Measurements from ENCODE around the gene NUDT1. TPM values are rescaled to one million over a fixed set of nuclear protein-coding genes. Genes with fewer than 3 reads are reported as not detected.

NUDT1 gene
- total RNA-seq, 1 donor from 2014 or later = 10.2 TPM

DNA sequence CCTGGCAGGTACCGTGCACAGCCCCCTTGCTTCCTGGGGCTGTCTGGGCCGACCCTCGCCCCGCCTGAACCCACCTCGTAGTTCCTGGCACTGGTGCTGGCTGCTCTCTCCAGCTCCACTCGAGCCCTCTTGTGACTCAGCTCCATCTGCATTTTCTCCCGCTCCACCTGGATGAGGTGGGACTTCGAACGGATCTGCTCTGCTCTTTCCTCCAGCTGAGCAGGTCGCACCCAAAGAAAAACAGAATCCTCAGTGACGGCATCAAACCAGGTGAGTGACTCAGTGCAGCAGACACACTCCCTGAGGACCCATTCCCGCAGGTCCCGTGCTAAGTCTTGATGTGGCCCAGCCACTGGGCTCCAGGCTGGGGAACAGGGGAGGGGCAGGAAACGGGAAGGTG, 16.7 kb upstream of the NUDT1 start:
- Histone ChIP-seq H3K4me1 (peaks cover 22% of the 10 kb centered on the region), H3K9me3 (no peaks in the 10 kb centered on the region), H3K27me3 (ENCODE audit: low read depth) (no peaks in the 10 kb centered on the region), H3K36me3 (peaks cover 88% of the 10 kb centered on the region), H3K4me3 (no peak overlapping the region), H3K27ac (peak overlapping the region; percentile 63)
- peak; percentile 81 to 86 for ATAC-seq
- intact Hi-C loops (cut with DNase I) = no loop called here
- no peak for TF ChIP-seq CTCF (IDR thresholded peaks at IDR 0.05)
- DNase-seq = no peak

DNA sequence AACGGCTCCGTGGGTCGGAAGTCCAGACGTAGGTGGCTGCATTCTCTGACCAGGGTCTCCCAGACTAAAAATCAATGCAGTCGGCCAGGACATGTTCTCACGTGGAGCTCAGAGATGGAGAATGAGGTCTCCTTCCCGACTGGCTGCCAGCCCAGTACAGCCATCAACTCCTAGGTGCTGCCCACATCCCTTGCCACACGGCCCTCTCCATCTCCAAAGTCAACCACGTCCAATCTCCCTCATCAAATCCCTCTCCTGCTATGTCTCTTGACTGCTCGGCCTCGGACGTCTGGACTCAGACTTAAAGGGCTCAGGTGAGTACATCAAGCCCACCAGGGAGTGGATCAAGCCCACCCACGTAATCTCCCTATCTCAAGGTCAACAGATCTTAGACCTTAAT, 16.2 kb upstream of the NUDT1 start:
- H3K36me3 ChIP-seq = peaks cover 86% of the 10 kb centered on the region

GRCh38 chr7:2227699-2228098, 14.3 kb upstream of the NUDT1 start:
- no peak overlapping the region for H3K27ac ChIP-seq
- intact Hi-C loops (cut with DNase I) = no loop called here

More for the DNA sequence above, 16.2 kb upstream of the NUDT1 start:
- intact Hi-C loops (cut with DNase I) = no loop called here
- Histone ChIP-seq H3K9me3 (no peaks in the 10 kb centered on the region), H3K27ac (peak overlapping the region; percentile 63), H3K4me1 (peaks cover 27% of the 10 kb centered on the region), H3K4me3 (no peak overlapping the region), H3K27me3 (ENCODE audit: low read depth) (no peaks in the 10 kb centered on the region)
- DNase-seq (no peak), ATAC-seq (no peak)
- TF ChIP-seq CTCF (IDR thresholded peaks at IDR 0.05) = no peak

DNA sequence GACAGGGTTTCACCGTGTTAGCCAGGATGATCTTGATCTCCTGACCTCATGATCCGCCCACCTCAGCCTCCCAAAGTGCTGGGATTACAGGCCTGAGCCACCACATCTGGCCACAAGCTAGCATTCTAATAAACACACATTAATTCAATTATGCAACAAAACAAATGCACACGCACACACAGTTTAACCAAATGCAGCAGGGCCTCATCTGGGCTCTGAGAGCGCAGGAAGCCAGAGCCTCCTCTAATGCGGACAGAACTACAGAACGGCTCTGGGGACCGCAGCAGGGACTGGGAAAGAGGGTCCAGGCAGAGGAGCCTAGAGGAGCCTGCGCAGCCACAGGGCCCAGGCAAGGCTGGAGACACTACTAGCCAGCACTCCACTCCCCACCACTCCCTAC, 13.1 kb upstream of the NUDT1 start:
- H3K36me3 ChIP-seq = peaks cover 55% of the 10 kb centered on the region
- peaks cover 49% of the 10 kb centered on the region for H3K4me1 ChIP-seq
- H3K27ac ChIP-seq = no peak overlapping the region
- no peak overlapping the region for H3K4me3 ChIP-seq
- no peak for TF ChIP-seq CTCF (IDR thresholded peaks at IDR 0.05)
- intact Hi-C loops (cut with DNase I) = no loop called here
- H3K27me3 ChIP-seq (ENCODE audit: low read depth) = no peaks in the 10 kb centered on the region
- ATAC-seq = no peak
- no peak for DNase-seq
- no peaks in the 10 kb centered on the region for H3K9me3 ChIP-seq

More at GRCh38 chr7:2227699-2228098, 14.3 kb upstream of the NUDT1 start:
- H3K36me3 ChIP-seq = peaks cover 67% of the 10 kb centered on the region
- peaks cover 41% of the 10 kb centered on the region for H3K4me1 ChIP-seq
- H3K27me3 ChIP-seq (ENCODE audit: low read depth) = no peaks in the 10 kb centered on the region
- H3K9me3 ChIP-seq = no peaks in the 10 kb centered on the region
- H3K4me3 ChIP-seq = no peak overlapping the region
- ATAC-seq (no peak), DNase-seq (no peak)
- no peak for TF ChIP-seq CTCF (IDR thresholded peaks at IDR 0.05)

DNA sequence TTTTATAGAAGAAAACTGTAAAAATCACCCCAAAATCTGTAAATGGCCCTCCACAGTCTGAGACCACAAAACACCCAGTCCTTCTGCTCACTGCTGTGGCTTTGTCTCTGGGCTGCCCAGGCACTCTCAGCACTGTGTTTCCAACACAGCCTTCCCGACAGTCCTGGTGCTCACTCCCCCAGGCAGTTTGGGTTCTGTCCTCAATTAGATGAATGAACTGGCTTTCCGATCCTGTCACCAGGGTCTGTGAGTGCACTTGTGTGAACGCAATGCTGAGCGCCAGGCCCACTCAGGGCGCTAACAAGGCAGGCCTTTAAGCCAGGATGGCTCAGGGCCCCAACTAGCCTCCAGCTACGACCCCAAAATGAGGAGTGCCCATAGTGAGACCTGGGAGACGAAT, 12.6 kb upstream of the NUDT1 start:
- H3K36me3 ChIP-seq = peaks cover 57% of the 10 kb centered on the region
- no peaks in the 10 kb centered on the region for H3K27me3 ChIP-seq (ENCODE audit: low read depth)
- no peak for TF ChIP-seq CTCF (IDR thresholded peaks at IDR 0.05)
- H3K4me3 ChIP-seq = no peak overlapping the region
- DNase-seq (no peak), ATAC-seq (no peak)
- peaks cover 44% of the 10 kb centered on the region for H3K4me1 ChIP-seq
- no peaks in the 10 kb centered on the region for H3K9me3 ChIP-seq
- intact Hi-C loops (cut with DNase I) = no loop called here
- H3K27ac ChIP-seq = no peak overlapping the region

- Histone ChIP-seq H3K4me3 (no peak overlapping the region), H3K27me3 (ENCODE audit: low read depth) (no peaks in the 10 kb centered on the region), H3K27ac (no peak overlapping the region), H3K4me1 (peaks cover 39% of the 10 kb centered on the region), H3K36me3 (peaks cover 57% of the 10 kb centered on the region), H3K9me3 (no peaks in the 10 kb centered on the region)
- DNase-seq (no peak), ATAC-seq (no peak)
- TF ChIP-seq CTCF (IDR thresholded peaks at IDR 0.05) = no peak
- intact Hi-C loops (cut with DNase I) = no loop called here
These were observed 11.8 kb upstream of the NUDT1 start for GRCh38 chr7:2230226-2230625.
